Osteocyte (in vitro differentiated cells): ENCODE data around the gene SLC46A2. TPM values are rescaled to one million over a fixed set of nuclear protein-coding genes. Genes with fewer than 3 reads are reported as not detected.
A peak's percentile ranks its signal among the peaks of the same experiment; 100 is the strongest.

Experiments used
- DNase-seq: peaks from one replicate; pipeline ENCODE4 v3.0.0; 2021; ENCODE audit warnings: mixed read lengths; ENCODE audit not compliant: unreplicated experiment; ENCODE audit errors: extremely low spot score
- H3K27ac Mint-ChIP-seq: one replicate; pipeline ENCODE4 v1.8.0; 2021; ENCODE audit warnings: mild to moderate bottlenecking, mixed read lengths; ENCODE audit not compliant: unreplicated experiment
- H3K27me3 Mint-ChIP-seq: one replicate; pipeline ENCODE4 v1.8.0; 2021; ENCODE audit warnings: mixed read lengths; ENCODE audit not compliant: unreplicated experiment
- H3K36me3 Mint-ChIP-seq: one replicate; pipeline ENCODE4 v1.8.0; 2021; ENCODE audit warnings: mixed read lengths; ENCODE audit not compliant: unreplicated experiment
- H3K4me1 Mint-ChIP-seq: one replicate; pipeline ENCODE4 v1.8.0; 2021; ENCODE audit warnings: mixed read lengths; ENCODE audit not compliant: unreplicated experiment
- H3K4me3 Mint-ChIP-seq: one replicate; pipeline ENCODE4 v1.8.0; 2021; ENCODE audit warnings: mild to moderate bottlenecking, moderate library complexity, mixed read lengths; ENCODE audit not compliant: unreplicated experiment
- H3K9me3 Mint-ChIP-seq: one replicate; pipeline ENCODE4 v1.8.0; 2021; ENCODE audit warnings: mixed read lengths; ENCODE audit not compliant: unreplicated experiment
- CTCF ChIP-seq: fragments of 200-600 bp; sonication (generic); IDR thresholded peaks from 2 replicates; pipeline ENCODE4 v1.5.0; 2021; ENCODE audit warnings: antibody characterized with exemption, mild to moderate bottlenecking, moderate library complexity
- long read RNA-seq: library from polyadenylated mRNA; unstranded; transcript quantifications from one replicate; pipeline ENCODE4 v2.0.0, GENCODE V29; 2021
- total RNA-seq: library from RNA; stranded (reverse); gene quantifications from 2 replicates; pipeline ENCODE4 v1.2.1, GENCODE V29; 2021

SLC46A2 gene
- not detected in 2 replicates for total RNA-seq
- long read RNA-seq, result 0 reads

- no peak for TF ChIP-seq CTCF
- Mint-ChIP-seq H3K9me3 (no peaks in the 10 kb centered on the region), H3K36me3 (no peaks in the 10 kb centered on the region), H3K4me1 (peaks cover 8% of the 10 kb centered on the region), H3K27ac (no peak within 1 kb of the TSS), H3K4me3 (peak within 1 kb of the TSS; percentile 53), H3K27me3 (peaks cover 17% of the 10 kb centered on the region)
- no peak for DNase-seq
Measured at GRCh38 chr9:112890106-112891081, at the start of gene SLC46A2. TSS of gene SLC46A2 (minus strand) at chr9:112890876. CDS start at chr9:112890681, 195 bp downstream.

- no peak for TF ChIP-seq CTCF
- no peaks in the 10 kb centered on the region for H3K4me1 Mint-ChIP-seq
- no peak overlapping the region for H3K27ac Mint-ChIP-seq
- no peaks in the 10 kb centered on the region for H3K36me3 Mint-ChIP-seq
- H3K27me3 Mint-ChIP-seq, result peaks cover 20% of the 10 kb centered on the region
- no peak for DNase-seq
- H3K9me3 Mint-ChIP-seq, result no peaks in the 10 kb centered on the region
- no peak overlapping the region for H3K4me3 Mint-ChIP-seq
Measured at GRCh38 chr9:112939418-112939817, 48.7 kb upstream of the SLC46A2 start.

GRCh38 chr9:112933696-112934095, 43.0 kb upstream of the SLC46A2 start:
- Mint-ChIP-seq H3K27ac (no peak overlapping the region), H3K36me3 (no peaks in the 10 kb centered on the region), H3K9me3 (no peaks in the 10 kb centered on the region), H3K4me3 (no peak overlapping the region), H3K4me1 (no peaks in the 10 kb centered on the region), H3K27me3 (peaks cover 38% of the 10 kb centered on the region)
- TF ChIP-seq CTCF, result no peak
- no peak for DNase-seq

DNA sequence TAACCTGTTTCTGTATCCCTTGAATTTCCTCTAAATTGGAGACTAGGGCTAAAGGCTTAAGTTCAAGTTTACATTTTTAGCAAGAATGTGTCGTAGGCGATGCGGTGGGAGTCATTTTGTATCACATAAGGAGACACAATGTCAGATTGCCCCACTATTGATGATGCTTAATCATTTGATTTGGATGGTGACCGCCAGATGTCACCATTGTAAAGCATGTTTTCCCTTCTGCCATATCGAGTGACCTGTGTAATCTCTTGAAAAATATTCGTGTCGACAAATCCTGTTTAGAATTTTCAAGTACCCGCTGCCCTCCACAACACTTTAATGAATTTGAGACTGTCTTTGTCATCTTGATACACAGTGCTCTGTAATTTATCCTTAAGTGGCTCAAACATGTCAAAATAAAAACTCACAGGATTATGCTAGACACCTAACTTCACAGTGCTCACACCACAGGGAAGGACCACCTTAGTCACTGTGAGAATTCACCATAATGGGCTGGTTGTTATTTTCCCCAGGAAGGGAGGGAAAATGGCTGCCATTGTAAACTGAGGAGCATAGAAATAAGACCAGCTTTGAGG, 34.5 kb upstream of the SLC46A2 start:
- Mint-ChIP-seq H3K4me3 (no peak overlapping the region), H3K4me1 (peaks cover 2% of the 10 kb centered on the region), H3K27ac (no peak overlapping the region), H3K36me3 (no peaks in the 10 kb centered on the region), H3K27me3 (peaks cover 71% of the 10 kb centered on the region), H3K9me3 (no peaks in the 10 kb centered on the region)
- DNase-seq, result no peak
- peak; percentile 62 for TF ChIP-seq CTCF

DNA sequence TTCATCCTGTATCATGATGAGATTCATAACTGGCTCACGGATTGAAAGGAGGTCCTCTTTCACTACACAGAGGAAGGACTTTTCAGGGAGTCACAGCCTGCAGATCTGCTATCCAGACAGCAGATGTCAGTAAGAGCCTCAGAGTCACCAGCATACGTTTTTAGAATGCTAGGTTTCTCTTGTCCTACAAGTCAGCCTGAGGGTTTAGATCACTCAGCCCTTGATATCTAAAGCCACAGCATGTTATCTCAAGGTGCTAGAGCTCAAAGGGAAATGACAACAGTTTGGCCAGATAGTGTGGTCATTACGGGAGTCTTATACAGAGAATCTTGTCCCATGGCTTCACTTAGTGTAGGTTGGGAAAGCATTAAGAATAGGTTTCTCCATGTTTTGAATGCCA, 30.9 kb upstream of the SLC46A2 start:
- Mint-ChIP-seq H3K4me1 (peaks cover 2% of the 10 kb centered on the region), H3K4me3 (no peak overlapping the region), H3K27ac (no peak overlapping the region), H3K27me3 (peaks cover 76% of the 10 kb centered on the region), H3K9me3 (no peaks in the 10 kb centered on the region), H3K36me3 (no peaks in the 10 kb centered on the region)
- peak; percentile 61 for TF ChIP-seq CTCF
- no peak for DNase-seq
